Measurements from ENCODE around the gene VSX1.

GRCh38 chr20:25087186-25087929, 5.4 kb upstream of the VSX1 start:
- TF ChIP-seq EZH2 (IDR thresholded peaks at IDR 0.05; ENCODE audit: borderline replicate concordance, low read length) (no peak), CTCF (IDR thresholded peaks at IDR 0.05; ENCODE audit: low read length) (no peak)

All from OCI-LY1 (cell line).